Measurements from ENCODE around the gene AFF1. TPM values are rescaled to one million over a fixed set of nuclear protein-coding genes. Genes with fewer than 3 reads are reported as not detected.

The AFF1 gene
- total RNA-seq, 3 donors from 2014 or later (not counting 1 experiment from before 2014, with no cell fraction given), result 87.9 to 93.4 (median 91.7) TPM

DNA sequence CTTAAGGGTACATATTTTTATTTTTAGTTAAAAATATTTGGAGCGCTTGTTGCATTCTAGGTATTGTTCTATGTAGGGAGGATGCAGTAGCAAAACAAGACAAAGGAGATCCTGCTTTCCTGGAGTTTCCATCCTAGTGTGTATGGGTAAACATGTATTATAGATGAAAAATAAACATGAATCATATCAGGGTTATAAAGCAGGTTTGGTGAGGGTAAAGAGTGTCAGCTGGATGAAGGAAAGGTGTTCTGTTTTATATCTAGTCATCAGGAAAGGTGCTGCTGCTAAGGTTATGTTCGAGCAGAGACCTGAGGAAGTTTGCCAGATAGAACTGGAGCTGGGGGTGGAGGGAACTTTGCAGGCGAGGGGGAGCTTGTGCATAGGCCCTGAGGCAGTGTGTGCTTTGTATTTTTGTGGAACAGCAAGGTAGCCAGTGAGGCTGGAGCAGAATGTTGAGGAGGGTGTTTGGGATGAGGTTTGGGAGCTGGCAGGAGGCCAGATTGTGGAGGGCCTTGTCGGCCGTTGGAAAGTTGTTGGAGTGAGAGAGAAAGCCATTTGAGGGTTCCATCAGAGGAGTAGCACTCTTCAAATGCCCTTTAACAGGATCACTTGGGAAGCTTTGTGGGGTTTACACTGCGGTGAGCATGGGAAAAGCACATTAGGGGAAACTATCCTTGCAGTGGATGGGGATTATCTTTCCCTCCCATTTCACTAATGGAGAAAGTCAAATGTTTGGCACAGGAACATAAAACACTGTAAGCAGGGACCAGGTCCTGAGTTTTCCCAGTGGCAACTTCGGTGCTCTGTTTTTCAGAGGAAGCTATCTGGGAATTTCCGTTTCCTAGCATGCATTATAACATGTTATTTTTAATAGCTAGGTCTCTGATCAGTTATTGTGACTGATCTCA lies 35.9 kb downstream of the AFF1 start:
- Mint-ChIP-seq H3K27ac (no peak overlapping the region), H3K4me1 (peaks cover 22 to 29% of the 10 kb centered on the region in 2 donors), H3K27me3 (ENCODE audit: low read depth in 2 of 2) (no peaks in the 10 kb centered on the region), H3K4me3 (no peak overlapping the region), H3K36me3 (no peaks in the 10 kb centered on the region), H3K9me3 (no peaks in the 10 kb centered on the region)
- intact Hi-C loops (cut with micrococcal nuclease), result no loop called here
- no peaks in the 10 kb centered on the region for H3K27me3 ChIP-seq (ENCODE audit: control insufficient read depth, insufficient read depth, low read length)
- H3K9me3 ChIP-seq (ENCODE audit: control insufficient read depth, insufficient read depth, low read length), result no peaks in the 10 kb centered on the region
- WGBS (ENCODE audit: insufficient coverage), result 80% methylated on average over 7 of the region's 8 CpGs
- TF ChIP-seq, protein P1, sequence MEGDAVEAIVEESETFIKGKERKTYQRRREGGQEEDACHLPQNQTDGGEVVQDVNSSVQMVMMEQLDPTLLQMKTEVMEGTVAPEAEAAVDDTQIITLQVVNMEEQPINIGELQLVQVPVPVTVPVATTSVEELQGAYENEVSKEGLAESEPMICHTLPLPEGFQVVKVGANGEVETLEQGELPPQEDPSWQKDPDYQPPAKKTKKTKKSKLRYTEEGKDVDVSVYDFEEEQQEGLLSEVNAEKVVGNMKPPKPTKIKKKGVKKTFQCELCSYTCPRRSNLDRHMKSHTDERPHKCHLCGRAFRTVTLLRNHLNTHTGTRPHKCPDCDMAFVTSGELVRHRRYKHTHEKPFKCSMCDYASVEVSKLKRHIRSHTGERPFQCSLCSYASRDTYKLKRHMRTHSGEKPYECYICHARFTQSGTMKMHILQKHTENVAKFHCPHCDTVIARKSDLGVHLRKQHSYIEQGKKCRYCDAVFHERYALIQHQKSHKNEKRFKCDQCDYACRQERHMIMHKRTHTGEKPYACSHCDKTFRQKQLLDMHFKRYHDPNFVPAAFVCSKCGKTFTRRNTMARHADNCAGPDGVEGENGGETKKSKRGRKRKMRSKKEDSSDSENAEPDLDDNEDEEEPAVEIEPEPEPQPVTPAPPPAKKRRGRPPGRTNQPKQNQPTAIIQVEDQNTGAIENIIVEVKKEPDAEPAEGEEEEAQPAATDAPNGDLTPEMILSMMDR (IDR thresholded peaks at IDR 0.05), result no peak
- H3K27ac ChIP-seq (ENCODE audit: low read length), result no peak overlapping the region
- ATAC-seq, result no peak
- no peaks in the 10 kb centered on the region for H3K36me3 ChIP-seq (ENCODE audit: control insufficient read depth, insufficient read depth, low read length)
- H3K4me3 ChIP-seq (ENCODE audit: low read length), result no peak overlapping the region
- DNase-seq, result no peak
- H3K4me1 ChIP-seq (ENCODE audit: control insufficient read depth, insufficient read depth, low read length), result peaks cover 3% of the 10 kb centered on the region

DNA sequence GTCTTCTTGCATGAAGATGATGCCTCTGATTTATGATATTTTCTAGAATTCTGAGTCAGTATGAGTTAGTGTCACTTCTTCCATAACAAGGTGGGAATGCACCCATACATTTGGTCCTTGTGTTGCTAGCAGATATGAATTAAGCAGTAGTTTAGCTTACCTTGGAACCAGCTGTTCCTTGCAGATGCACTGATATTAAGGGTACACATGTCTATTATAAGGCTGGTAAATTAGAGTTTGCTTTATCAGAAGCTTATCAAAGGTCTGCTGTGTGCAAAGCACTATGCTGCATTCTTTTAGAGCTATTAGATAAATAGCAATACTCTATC lies 36.5 kb downstream of the AFF1 start:
- Mint-ChIP-seq H3K27me3 (ENCODE audit: low read depth in 2 of 2) (no peaks in the 10 kb centered on the region), H3K36me3 (no peaks in the 10 kb centered on the region), H3K27ac (no peak overlapping the region), H3K4me3 (no peak overlapping the region), H3K4me1 (peaks cover 22 to 35% of the 10 kb centered on the region in 2 donors), H3K9me3 (no peaks in the 10 kb centered on the region)
- H3K27ac ChIP-seq (ENCODE audit: low read length), result no peak overlapping the region
- TF ChIP-seq, protein P1 (IDR thresholded peaks at IDR 0.05), result no peak
- H3K4me1 ChIP-seq (ENCODE audit: control insufficient read depth, insufficient read depth, low read length), result peaks cover 3% of the 10 kb centered on the region
- H3K27me3 ChIP-seq (ENCODE audit: control insufficient read depth, insufficient read depth, low read length), result no peaks in the 10 kb centered on the region
- DNase-seq (no peak), ATAC-seq (no peak)
- H3K36me3 ChIP-seq (ENCODE audit: control insufficient read depth, insufficient read depth, low read length), result no peaks in the 10 kb centered on the region
- H3K4me3 ChIP-seq (ENCODE audit: low read length), result no peak overlapping the region
- H3K9me3 ChIP-seq (ENCODE audit: control insufficient read depth, insufficient read depth, low read length), result no peaks in the 10 kb centered on the region
- intact Hi-C loops (cut with micrococcal nuclease), result no loop called here

DNA sequence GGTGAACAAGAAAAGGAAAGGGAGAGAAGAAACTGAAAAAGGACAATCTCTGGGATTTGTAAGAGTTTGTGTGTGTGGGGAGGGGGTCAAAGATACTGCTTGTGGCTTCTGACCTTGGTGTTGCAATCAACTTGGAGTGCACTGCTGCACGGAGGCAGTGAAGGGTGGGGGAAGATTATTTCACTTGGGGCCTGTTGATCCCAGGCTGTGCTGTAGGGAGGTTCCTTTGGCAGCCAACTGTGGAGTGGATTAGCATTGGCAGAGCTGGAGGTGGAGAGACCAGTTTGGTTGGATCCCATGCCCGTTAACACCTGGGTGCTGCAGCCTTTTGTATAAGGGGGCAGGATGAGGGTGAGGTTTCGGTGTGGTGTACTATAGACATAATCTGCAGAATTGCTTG lies 38.2 kb downstream of the AFF1 start:
- H3K27ac ChIP-seq (ENCODE audit: low read length), result no peak overlapping the region
- peaks cover 31 to 46% of the 10 kb centered on the region in 2 donors for H3K4me1 Mint-ChIP-seq

More for the DNA sequence above, 38.2 kb downstream of the AFF1 start:
- Mint-ChIP-seq H3K27ac (peak overlapping the region in 1 of 2 donors; percentile 49), H3K36me3 (no peaks in the 10 kb centered on the region), H3K4me3 (no peak overlapping the region), H3K27me3 (ENCODE audit: low read depth in 2 of 2) (no peaks in the 10 kb centered on the region), H3K9me3 (no peaks in the 10 kb centered on the region)
- DNase-seq, result no peak
- H3K9me3 ChIP-seq (ENCODE audit: control insufficient read depth, insufficient read depth, low read length), result no peaks in the 10 kb centered on the region
- H3K27me3 ChIP-seq (ENCODE audit: control insufficient read depth, insufficient read depth, low read length), result no peaks in the 10 kb centered on the region
- intact Hi-C loops (cut with micrococcal nuclease), result no loop called here
- ATAC-seq, result no peak
- TF ChIP-seq, protein P1 (IDR thresholded peaks at IDR 0.05), result no peak
- H3K36me3 ChIP-seq (ENCODE audit: control insufficient read depth, insufficient read depth, low read length), result no peaks in the 10 kb centered on the region
- WGBS (ENCODE audit: insufficient coverage), result 55% methylated on average over 3 of the region's 3 CpGs
- H3K4me1 ChIP-seq (ENCODE audit: control insufficient read depth, insufficient read depth, low read length), result peaks cover 3% of the 10 kb centered on the region
- no peak overlapping the region for H3K4me3 ChIP-seq (ENCODE audit: low read length)

All from natural killer cell (primary cell).